Neural crest cell (in vitro differentiated cells): ENCODE results near the gene HOXD12. TPM values are rescaled to one million over a fixed set of nuclear protein-coding genes. Genes with fewer than 3 reads are reported as not detected.

Experiments
- DNase-seq: peaks from one replicate; pipeline ENCODE4 v3.0.0; 2021; ENCODE audit warnings: low read depth, mixed read lengths, low spot score
- H3K27ac Mint-ChIP-seq: one replicate; pipeline ENCODE4 v1.8.0; 2021; ENCODE audit warnings: mild to moderate bottlenecking, mixed read lengths; ENCODE audit not compliant: unreplicated experiment
- H3K27me3 Mint-ChIP-seq: 2 replicates; pipeline ENCODE4 v1.8.0; 2021; ENCODE audit warnings: low read depth, mild to moderate bottlenecking, mixed read lengths
- H3K36me3 Mint-ChIP-seq: 2 replicates; pipeline ENCODE4 v1.8.0; 2021; ENCODE audit warnings: low read depth, mild to moderate bottlenecking, mixed read lengths
- H3K4me1 Mint-ChIP-seq: 2 replicates; pipeline ENCODE4 v1.8.0; 2021; ENCODE audit warnings: mixed read lengths
- H3K4me3 Mint-ChIP-seq: one replicate; pipeline ENCODE4 v1.8.0; 2021; ENCODE audit warnings: mild to moderate bottlenecking, mixed read lengths
- H3K9me3 Mint-ChIP-seq: 2 replicates; pipeline ENCODE4 v1.8.0; 2021; ENCODE audit warnings: mixed read lengths
- total RNA-seq: library from RNA; stranded (reverse); gene quantifications from 2 replicates; pipeline ENCODE4 v1.2.1, GENCODE V29; 2021
- TF ChIP-seq, protein P1 (sequence below): fragments of 200-600 bp; sonication (generic); conservative IDR thresholded peaks from 2 replicates; pipeline ENCODE4 v1.5.0; 2021; ENCODE audit warnings: antibody characterized with exemption, mild to moderate bottlenecking

Gene HOXD12
- total RNA-seq, 1 donor from 2014 or later = not detected

DNA sequence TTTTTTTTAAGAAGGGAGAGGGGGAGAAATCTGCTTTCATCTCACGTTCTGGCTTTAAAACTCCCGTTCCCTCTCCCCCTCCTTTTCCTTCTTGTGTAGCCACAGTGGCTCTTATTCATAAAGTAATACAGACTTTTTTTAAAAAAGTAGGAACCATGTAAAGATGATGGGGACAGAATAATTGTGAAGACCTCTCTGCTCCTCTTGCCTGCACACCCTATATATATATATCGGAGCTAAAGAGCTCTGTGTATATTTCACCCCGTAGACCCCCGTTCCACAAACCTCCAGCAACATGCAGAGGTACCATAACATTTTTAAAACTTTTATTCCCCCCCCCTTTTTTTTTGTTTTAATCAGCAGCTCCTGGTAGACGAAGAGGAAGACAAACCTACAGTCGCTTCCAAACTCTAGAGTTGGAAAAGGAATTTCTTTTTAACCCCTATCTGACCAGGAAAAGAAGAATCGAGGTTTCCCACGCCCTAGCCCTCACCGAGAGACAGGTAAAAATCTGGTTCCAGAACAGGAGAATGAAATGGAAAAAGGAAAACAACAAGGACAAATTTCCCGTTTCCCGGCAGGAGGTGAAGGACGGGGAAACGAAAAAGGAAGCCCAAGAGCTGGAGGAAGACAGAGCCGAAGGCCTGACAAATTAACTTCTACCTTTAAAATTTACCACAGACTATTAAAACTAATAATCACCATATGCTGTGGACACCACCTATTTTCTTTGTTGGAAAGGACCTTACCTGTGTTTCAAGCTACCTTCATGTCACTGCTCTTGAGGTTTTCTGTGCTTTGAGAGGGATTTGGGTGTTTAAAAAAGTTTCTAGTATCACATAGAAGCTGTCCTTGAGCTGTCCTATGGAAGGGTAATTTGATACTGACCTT is 31.6 kb downstream of the HOXD12 start:
- Mint-ChIP-seq H3K27ac (no peak overlapping the region), H3K4me1 (peaks cover 17% of the 10 kb centered on the region), H3K4me3 (peak overlapping the region; percentile 82), H3K27me3 (peaks cover 94% of the 10 kb centered on the region), H3K9me3 (no peaks in the 10 kb centered on the region), H3K36me3 (no peaks in the 10 kb centered on the region)
- DNase-seq = no peak
- TF ChIP-seq, protein P1, sequence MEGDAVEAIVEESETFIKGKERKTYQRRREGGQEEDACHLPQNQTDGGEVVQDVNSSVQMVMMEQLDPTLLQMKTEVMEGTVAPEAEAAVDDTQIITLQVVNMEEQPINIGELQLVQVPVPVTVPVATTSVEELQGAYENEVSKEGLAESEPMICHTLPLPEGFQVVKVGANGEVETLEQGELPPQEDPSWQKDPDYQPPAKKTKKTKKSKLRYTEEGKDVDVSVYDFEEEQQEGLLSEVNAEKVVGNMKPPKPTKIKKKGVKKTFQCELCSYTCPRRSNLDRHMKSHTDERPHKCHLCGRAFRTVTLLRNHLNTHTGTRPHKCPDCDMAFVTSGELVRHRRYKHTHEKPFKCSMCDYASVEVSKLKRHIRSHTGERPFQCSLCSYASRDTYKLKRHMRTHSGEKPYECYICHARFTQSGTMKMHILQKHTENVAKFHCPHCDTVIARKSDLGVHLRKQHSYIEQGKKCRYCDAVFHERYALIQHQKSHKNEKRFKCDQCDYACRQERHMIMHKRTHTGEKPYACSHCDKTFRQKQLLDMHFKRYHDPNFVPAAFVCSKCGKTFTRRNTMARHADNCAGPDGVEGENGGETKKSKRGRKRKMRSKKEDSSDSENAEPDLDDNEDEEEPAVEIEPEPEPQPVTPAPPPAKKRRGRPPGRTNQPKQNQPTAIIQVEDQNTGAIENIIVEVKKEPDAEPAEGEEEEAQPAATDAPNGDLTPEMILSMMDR = no peak

DNA sequence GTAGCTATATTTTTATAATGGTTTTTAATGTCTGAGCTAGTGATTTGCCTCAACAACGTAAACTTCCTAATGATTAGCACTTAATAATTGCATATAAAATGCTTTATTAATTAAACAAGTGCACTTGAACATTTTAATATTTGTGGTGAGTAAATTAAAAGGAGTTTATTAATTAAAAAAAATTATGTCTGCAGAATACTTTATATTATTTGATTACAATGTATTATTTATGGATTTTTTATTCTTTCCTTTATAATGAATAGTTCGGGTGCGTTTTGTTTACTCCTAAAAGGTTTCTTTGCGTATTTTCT is 32.2 kb downstream of the HOXD12 start:
- Mint-ChIP-seq H3K4me1 (peaks cover 17% of the 10 kb centered on the region), H3K36me3 (no peaks in the 10 kb centered on the region), H3K27ac (no peak overlapping the region), H3K27me3 (peaks cover 93% of the 10 kb centered on the region), H3K4me3 (peak overlapping the region; percentile 31), H3K9me3 (no peaks in the 10 kb centered on the region)
- DNase-seq = no peak
- TF ChIP-seq, protein P1 = no peak

DNA sequence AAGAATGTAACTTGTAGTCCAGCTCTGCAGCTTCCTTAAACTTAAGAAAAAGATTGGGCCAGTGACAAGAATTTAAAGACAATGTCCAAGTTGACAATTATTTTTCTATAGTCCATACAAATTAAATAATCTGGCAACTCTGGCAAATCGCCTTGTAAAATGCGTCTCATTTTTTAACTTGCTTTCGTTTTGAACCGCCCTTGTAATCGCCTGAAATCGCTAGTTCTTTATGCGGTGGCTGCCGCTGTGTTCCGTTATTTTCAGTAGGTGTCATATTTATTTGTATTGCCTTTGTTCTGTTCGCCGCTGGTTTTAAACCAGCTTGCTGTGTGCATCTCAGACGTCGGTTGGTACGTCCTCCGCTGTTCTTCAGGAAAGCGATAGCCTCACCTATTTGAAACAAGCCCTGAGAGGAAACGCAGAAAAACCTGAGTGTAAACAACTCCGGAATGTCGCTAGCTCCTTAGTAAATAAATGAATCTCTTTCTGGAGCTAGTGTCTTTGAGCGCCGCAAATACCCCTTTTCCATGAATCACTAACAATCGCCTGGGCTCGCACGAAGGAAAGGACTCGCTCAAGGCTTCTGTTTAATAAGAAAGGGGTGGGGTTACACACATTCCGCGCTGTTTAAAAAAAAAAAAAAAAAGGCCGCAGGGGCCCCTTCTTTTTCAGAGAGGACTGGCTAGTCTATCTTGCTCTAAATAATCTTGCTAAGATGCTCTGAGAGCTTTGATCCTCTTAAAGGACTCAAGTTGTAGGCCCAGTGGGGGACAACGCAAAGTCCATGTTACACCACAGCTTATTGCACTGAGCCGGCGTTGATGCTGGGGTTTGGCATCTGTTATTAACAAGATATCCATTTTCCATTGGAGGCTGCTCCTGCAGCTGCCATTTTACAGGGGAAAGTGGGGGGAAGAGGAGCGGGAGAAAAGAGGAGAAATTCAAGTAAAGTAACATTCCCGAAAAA is 32.9 kb downstream of the HOXD12 start:
- TF ChIP-seq, protein P1 = no peak
- peak overlapping the region; percentile 54 for H3K4me3 Mint-ChIP-seq
- H3K4me1 Mint-ChIP-seq = peaks cover 17% of the 10 kb centered on the region
- H3K27ac Mint-ChIP-seq = no peak overlapping the region
- peaks cover 93% of the 10 kb centered on the region for H3K27me3 Mint-ChIP-seq
- no peaks in the 10 kb centered on the region for H3K9me3 Mint-ChIP-seq
- H3K36me3 Mint-ChIP-seq = no peaks in the 10 kb centered on the region
- DNase-seq = no peak

DNA sequence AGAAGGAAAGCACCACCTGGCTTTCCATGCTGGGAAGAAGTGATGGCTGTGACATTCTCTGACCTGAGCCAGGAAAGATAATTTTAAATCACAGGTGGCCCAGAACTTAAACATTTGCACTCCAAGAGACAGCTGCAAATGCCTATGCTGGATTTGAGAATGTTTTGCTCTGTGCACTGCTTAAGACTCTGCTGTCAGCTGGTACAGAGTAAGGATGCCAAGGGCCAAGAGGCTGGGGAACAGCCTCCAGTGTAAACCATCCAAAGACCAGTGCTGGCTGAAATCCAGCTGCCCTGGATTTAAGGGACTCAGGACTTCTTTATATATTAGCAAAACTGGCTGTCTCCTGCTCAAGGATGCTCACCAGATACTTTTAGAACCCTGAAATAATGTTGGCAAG is 33.8 kb downstream of the HOXD12 start:
- H3K36me3 Mint-ChIP-seq = no peaks in the 10 kb centered on the region
- H3K9me3 Mint-ChIP-seq = no peaks in the 10 kb centered on the region
- H3K4me1 Mint-ChIP-seq = peaks cover 13% of the 10 kb centered on the region
- H3K4me3 Mint-ChIP-seq = peak overlapping the region; percentile 45
- DNase-seq = no peak
- H3K27me3 Mint-ChIP-seq = peaks cover 93% of the 10 kb centered on the region
- no peak overlapping the region for H3K27ac Mint-ChIP-seq
- TF ChIP-seq, protein P1 = no peak

DNA sequence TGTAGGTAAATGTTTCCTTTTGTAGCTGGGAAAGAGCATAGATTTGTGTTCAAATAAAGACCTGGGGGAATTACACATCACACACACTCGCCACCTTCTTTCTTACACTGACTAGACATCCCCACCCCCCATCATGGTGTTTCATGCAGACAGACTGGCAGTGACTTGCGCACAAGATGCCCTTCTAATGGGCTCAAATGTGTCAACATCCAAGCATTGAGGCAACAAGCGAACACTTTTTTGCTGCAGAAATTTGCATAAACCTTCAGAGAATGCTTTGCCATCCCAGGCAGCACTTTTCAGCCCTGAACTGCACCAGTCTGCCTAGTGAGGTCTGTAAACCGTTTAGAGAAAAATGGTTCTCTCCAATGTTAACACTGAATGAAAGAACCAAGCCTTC is 34.4 kb downstream of the HOXD12 start:
- no peak overlapping the region for H3K27ac Mint-ChIP-seq
- H3K36me3 Mint-ChIP-seq = no peaks in the 10 kb centered on the region
- DNase-seq = no peak
- no peaks in the 10 kb centered on the region for H3K9me3 Mint-ChIP-seq
- TF ChIP-seq, protein P1 = no peak
- peaks cover 9% of the 10 kb centered on the region for H3K4me1 Mint-ChIP-seq
- H3K4me3 Mint-ChIP-seq = no peak overlapping the region
- H3K27me3 Mint-ChIP-seq = peaks cover 93% of the 10 kb centered on the region
